Measurements from ENCODE around the gene VAV2. TPM values are rescaled to one million over a fixed set of nuclear protein-coding genes. Genes with fewer than 3 reads are reported as not detected.

Gene VAV2
- total and polyA plus RNA-seq, 2 experiments from 2014 or later = 8.1 to 28.9 TPM

DNA sequence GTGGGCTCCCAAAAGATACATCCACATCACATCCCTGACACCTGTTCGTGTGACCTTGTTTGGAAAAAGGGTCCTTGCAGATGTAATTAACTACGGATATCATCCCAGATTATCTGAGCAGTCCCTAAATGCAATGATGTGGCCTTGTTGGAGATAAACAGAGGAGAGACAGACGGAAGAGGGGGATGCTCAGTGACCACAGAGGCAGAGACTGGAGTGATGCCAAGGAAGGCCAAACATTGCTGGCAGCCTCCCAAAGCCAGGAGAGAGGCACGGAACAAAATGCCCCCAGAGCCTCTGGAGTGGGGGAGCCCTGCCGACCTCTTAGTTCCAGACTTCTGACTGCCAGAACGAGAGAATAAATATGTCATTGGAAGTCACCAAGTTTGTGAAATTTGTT, 15.0 kb upstream of the VAV2 start (continued):
- TF ChIP-seq, protein P1, sequence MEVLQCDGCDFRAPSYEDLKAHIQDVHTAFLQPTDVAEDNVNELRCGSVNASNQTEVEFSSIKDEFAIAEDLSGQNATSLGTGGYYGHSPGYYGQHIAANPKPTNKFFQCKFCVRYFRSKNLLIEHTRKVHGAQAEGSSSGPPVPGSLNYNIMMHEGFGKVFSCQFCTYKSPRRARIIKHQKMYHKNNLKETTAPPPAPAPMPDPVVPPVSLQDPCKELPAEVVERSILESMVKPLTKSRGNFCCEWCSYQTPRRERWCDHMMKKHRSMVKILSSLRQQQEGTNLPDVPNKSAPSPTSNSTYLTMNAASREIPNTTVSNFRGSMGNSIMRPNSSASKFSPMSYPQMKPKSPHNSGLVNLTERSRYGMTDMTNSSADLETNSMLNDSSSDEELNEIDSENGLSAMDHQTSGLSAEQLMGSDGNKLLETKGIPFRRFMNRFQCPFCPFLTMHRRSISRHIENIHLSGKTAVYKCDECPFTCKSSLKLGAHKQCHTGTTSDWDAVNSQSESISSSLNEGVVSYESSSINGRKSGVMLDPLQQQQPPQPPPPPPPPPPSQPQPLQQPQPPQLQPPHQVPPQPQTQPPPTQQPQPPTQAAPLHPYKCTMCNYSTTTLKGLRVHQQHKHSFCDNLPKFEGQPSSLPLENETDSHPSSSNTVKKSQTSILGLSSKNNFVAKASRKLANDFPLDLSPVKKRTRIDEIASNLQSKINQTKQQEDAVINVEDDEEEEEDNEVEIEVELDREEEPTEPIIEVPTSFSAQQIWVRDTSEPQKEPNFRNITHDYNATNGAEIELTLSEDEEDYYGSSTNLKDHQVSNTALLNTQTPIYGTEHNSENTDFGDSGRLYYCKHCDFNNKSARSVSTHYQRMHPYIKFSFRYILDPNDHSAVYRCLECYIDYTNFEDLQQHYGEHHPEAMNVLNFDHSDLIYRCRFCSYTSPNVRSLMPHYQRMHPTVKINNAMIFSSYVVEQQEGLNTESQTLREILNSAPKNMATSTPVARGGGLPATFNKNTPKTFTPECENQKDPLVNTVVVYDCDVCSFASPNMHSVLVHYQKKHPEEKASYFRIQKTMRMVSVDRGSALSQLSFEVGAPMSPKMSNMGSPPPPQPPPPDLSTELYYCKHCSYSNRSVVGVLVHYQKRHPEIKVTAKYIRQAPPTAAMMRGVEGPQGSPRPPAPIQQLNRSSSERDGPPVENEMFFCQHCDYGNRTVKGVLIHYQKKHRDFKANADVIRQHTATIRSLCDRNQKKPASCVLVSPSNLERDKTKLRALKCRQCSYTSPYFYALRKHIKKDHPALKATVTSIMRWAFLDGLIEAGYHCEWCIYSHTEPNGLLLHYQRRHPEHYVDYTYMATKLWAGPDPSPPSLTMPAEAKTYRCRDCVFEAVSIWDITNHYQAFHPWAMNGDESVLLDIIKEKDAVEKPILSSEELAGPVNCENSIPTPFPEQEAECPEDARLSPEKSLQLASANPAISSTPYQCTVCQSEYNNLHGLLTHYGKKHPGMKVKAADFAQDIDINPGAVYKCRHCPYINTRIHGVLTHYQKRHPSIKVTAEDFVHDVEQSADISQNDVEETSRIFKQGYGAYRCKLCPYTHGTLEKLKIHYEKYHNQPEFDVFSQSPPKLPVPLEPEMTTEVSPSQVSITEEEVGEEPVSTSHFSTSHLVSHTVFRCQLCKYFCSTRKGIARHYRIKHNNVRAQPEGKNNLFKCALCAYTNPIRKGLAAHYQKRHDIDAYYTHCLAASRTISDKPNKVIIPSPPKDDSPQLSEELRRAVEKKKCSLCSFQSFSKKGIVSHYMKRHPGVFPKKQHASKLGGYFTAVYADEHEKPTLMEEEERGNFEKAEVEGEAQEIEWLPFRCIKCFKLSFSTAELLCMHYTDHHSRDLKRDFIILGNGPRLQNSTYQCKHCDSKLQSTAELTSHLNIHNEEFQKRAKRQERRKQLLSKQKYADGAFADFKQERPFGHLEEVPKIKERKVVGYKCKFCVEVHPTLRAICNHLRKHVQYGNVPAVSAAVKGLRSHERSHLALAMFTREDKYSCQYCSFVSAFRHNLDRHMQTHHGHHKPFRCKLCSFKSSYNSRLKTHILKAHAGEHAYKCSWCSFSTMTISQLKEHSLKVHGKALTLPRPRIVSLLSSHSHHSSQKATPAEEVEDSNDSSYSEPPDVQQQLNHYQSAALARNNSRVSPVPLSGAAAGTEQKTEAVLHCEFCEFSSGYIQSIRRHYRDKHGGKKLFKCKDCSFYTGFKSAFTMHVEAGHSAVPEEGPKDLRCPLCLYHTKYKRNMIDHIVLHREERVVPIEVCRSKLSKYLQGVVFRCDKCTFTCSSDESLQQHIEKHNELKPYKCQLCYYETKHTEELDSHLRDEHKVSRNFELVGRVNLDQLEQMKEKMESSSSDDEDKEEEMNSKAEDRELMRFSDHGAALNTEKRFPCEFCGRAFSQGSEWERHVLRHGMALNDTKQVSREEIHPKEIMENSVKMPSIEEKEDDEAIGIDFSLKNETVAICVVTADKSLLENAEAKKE (CRISPR knock-in tag; IDR thresholded peaks at IDR 0.05) = no peak
- TF ChIP-seq JUNB (IDR thresholded peaks at IDR 0.05; ENCODE audit: unreplicated experiment) (no peak), POLR2AphosphoS5 (IDR thresholded peaks at IDR 0.05; ENCODE audit: low read depth) (no peak), STAT1 (IDR thresholded peaks at IDR 0.05; ENCODE audit: unreplicated experiment) (no peak), NANOG (IDR thresholded peaks at IDR 0.05; ENCODE audit: borderline replicate concordance) (no peak), ZNF331 (CRISPR knock-in tag; IDR thresholded peaks at IDR 0.05; ENCODE audit: low read depth) (no peak), CREB1 (CRISPR knock-in tag; IDR thresholded peaks at IDR 0.05; ENCODE audit: low read depth) (no peak), ZNF114 (CRISPR knock-in tag; IDR thresholded peaks at IDR 0.05) (no peak)

DNA sequence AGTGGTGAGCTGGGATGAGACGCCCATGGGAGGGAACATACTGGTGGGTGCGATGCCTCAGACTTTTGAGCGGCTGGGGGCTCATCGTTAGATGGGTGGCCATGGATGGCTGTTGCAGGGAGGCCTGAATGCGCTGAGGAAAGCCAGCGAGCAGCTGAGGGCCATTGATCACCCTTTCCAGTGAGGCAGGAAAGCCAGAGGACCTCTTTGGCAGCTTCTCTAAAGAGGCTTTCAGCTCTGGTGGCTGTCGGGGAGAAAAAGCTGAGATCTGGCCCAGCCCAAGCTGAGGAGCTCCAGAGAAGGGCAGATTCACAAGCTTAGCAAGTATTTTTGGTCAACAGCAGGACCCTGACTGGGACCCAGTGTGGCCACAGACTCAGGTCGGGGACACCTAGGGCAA, 13.3 kb upstream of the VAV2 start:
- H3K27ac ChIP-seq (ENCODE audit: low read depth) = no peak overlapping the region
- TF ChIP-seq, protein P2, sequence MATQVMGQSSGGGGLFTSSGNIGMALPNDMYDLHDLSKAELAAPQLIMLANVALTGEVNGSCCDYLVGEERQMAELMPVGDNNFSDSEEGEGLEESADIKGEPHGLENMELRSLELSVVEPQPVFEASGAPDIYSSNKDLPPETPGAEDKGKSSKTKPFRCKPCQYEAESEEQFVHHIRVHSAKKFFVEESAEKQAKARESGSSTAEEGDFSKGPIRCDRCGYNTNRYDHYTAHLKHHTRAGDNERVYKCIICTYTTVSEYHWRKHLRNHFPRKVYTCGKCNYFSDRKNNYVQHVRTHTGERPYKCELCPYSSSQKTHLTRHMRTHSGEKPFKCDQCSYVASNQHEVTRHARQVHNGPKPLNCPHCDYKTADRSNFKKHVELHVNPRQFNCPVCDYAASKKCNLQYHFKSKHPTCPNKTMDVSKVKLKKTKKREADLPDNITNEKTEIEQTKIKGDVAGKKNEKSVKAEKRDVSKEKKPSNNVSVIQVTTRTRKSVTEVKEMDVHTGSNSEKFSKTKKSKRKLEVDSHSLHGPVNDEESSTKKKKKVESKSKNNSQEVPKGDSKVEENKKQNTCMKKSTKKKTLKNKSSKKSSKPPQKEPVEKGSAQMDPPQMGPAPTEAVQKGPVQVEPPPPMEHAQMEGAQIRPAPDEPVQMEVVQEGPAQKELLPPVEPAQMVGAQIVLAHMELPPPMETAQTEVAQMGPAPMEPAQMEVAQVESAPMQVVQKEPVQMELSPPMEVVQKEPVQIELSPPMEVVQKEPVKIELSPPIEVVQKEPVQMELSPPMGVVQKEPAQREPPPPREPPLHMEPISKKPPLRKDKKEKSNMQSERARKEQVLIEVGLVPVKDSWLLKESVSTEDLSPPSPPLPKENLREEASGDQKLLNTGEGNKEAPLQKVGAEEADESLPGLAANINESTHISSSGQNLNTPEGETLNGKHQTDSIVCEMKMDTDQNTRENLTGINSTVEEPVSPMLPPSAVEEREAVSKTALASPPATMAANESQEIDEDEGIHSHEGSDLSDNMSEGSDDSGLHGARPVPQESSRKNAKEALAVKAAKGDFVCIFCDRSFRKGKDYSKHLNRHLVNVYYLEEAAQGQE (IDR thresholded peaks at IDR 0.05; ENCODE audit: unreplicated experiment) = no peak
- TF ChIP-seq CREB1 (CRISPR knock-in tag; IDR thresholded peaks at IDR 0.05; ENCODE audit: low read depth) = no peak

More for the DNA sequence above, 13.3 kb upstream of the VAV2 start:
- DNase-seq (ENCODE audit: low spot score) (no peak), ATAC-seq (no peak)
- Histone ChIP-seq H2AFZ (no peak overlapping the region), H3K4me2 (no peak overlapping the region), H3K9me2 (ENCODE audit: insufficient read depth) (no peaks in the 10 kb centered on the region), H4K20me1 (replicated peaks; ENCODE audit: insufficient read depth) (no peaks in the 10 kb centered on the region), H3F3A (replicated peaks; ENCODE audit: low read depth) (no peaks in the 10 kb centered on the region), H3K79me2 (replicated peaks; ENCODE audit: insufficient read depth) (no peaks in the 10 kb centered on the region), H3K4me3 (no peak overlapping the region), H3K36me3 (ENCODE audit: insufficient read depth) (no peaks in the 10 kb centered on the region), H3K27me3 (ENCODE audit: insufficient read depth) (no peaks in the 10 kb centered on the region), H3K4me1 (ENCODE audit: insufficient read depth) (no peaks in the 10 kb centered on the region)
- Mint-ChIP-seq H3K4me3 (no peak overlapping the region), H3K4me1 (no peaks in the 10 kb centered on the region), H3K27me3 (ENCODE audit: insufficient read depth, low read depth, poor library complexity) (peaks cover 2% of the 10 kb centered on the region), H3K27ac (no peak overlapping the region), H3K9me3 (peaks cover 15% of the 10 kb centered on the region), H3K36me3 (ENCODE audit: low read depth) (no peaks in the 10 kb centered on the region; the same call in 1 of the 3 replicates)

Data from GM23338 (cell line).